Posterior cingulate gyrus (tissue), 11 donors: ENCODE results near the gene PLCZ1.
"Not testable (repeated sequence)": the region's sequence is repeated elsewhere in the genome, so short reads cannot be mapped to it uniquely, and the experiment has no call there.

Experiments used
- DNase-seq, 10 donors: peaks; one replicate each; pipeline versions ENCODE4 v3.0.0 to v3.0.0-alpha.2; 2020 to 2021; ENCODE audit warnings: mixed read lengths in 3 of 10
- intact Hi-C: fragments of 100-400 bp; cut with DNase I; formaldehyde crosslinking; loops from one replicate; pipeline ENCODE4 v1.15.1; 2023

The PLCZ1 gene

GRCh38 chr12:18706798-18707197 is 31.0 kb downstream of the PLCZ1 start:
- intact Hi-C loops, result no loop called here
- no peak for DNase-seq

GRCh38 chr12:18703911-18704310 is 33.9 kb downstream of the PLCZ1 start:
- no peak for DNase-seq

GRCh38 chr12:18703321-18703720 is 34.5 kb downstream of the PLCZ1 start:
- intact Hi-C loops, result no loop called here
- DNase-seq, result no peak

More at GRCh38 chr12:18703911-18704310, 33.9 kb downstream of the PLCZ1 start:
- intact Hi-C loops, result no loop called here

GRCh38 chr12:18700271-18700670 is 37.5 kb downstream of the PLCZ1 start:
- intact Hi-C loops, result no loop called here
- no peak for DNase-seq

- DNase-seq, result no peak
These were observed 40.7 kb downstream of the PLCZ1 start for GRCh38 chr12:18696971-18697602.

GRCh38 chr12:18693986-18694385 is 43.8 kb downstream of the PLCZ1 start:
- intact Hi-C loops, DNase-seq: not testable (repeated sequence)

More at GRCh38 chr12:18696971-18697602, 40.7 kb downstream of the PLCZ1 start:
- intact Hi-C loops, result no loop called here

- DNase-seq, result no peak
- intact Hi-C loops, result no loop called here
These were observed 47.2 kb downstream of the PLCZ1 start for GRCh38 chr12:18690653-18691052.

- no peak for DNase-seq
- intact Hi-C loops, result no loop called here
These were observed 48.0 kb downstream of the PLCZ1 start for GRCh38 chr12:18689771-18690170.

- DNase-seq, result no peak
- intact Hi-C loops, result no loop called here
These were observed 53.4 kb downstream of the PLCZ1 start for GRCh38 chr12:18684430-18684829.

GRCh38 chr12:18683327-18684013 is 54.3 kb downstream of the PLCZ1 start:
- intact Hi-C loops, result no loop called here

GRCh38 chr12:18681818-18682217 is 56.0 kb downstream of the PLCZ1 start:
- intact Hi-C loops, result no loop called here
- no peak for DNase-seq

More at GRCh38 chr12:18683327-18684013, 54.3 kb downstream of the PLCZ1 start:
- DNase-seq, result no peak

- intact Hi-C loops, result no loop called here
- DNase-seq, result no peak
These were observed 60.7 kb downstream of the PLCZ1 start for GRCh38 chr12:18676996-18677588.

GRCh38 chr12:18676141-18676540 is 61.7 kb downstream of the PLCZ1 start:
- intact Hi-C loops, result no loop called here
- no peak for DNase-seq

GRCh38 chr12:18658829-18659228 is 79.0 kb downstream of the PLCZ1 start:
- intact Hi-C loops, result no loop called here
- no peak for DNase-seq

- intact Hi-C loops, result no loop called here
- no peak for DNase-seq
These were observed 79.6 kb downstream of the PLCZ1 start for GRCh38 chr12:18658179-18658578.

- intact Hi-C loops, result no loop called here
- no peak for DNase-seq
These were observed 82.5 kb downstream of the PLCZ1 start for GRCh38 chr12:18655351-18655750.

GRCh38 chr12:18653465-18653864 is 84.3 kb downstream of the PLCZ1 start:
- no peak for DNase-seq
- intact Hi-C loops, result no loop called here

- intact Hi-C loops, result no loop called here
- DNase-seq, result no peak
These were observed 85.2 kb downstream of the PLCZ1 start for GRCh38 chr12:18652596-18652995.

- no peak for DNase-seq
- intact Hi-C loops, result no loop called here
These were observed 86.3 kb downstream of the PLCZ1 start for GRCh38 chr12:18651525-18651924.

GRCh38 chr12:18646286-18646890 is 91.4 kb downstream of the PLCZ1 start:
- DNase-seq, result no peak
- intact Hi-C loops, result no loop called here

GRCh38 chr12:18644564-18644963 is 93.2 kb downstream of the PLCZ1 start:
- no peak for DNase-seq
- intact Hi-C loops, result no loop called here
